CD4-positive, alpha-beta memory T cell (primary cell): ENCODE measurements around the gene TARS2. TPM values are rescaled to one million over a fixed set of nuclear protein-coding genes. Genes with fewer than 3 reads are reported as not detected.
A peak's percentile ranks its signal among the peaks of the same experiment; 100 is the strongest.

ENCODE experiments used
- CTCF ChIA-PET: fragments of 350-600 bp; sonication (Branson Sonifier 250); formaldehyde crosslinking; loops from one replicate; lab custom pipeline; 2021; ENCODE audit warnings: inconsistent platforms; ENCODE audit not compliant: partially characterized antibody; lab: Charles Lee
- POLR2A ChIA-PET: fragments of 350-600 bp; sonication (Branson Sonifier 250); formaldehyde crosslinking; loops from one replicate; lab custom pipeline; 2021; ENCODE audit not compliant: partially characterized antibody; lab: Charles Lee
- DNase-seq, 5 donors: peaks; one replicate each; pipeline versions ENCODE4 v3.0.0 to v3.0.0-alpha.2; 2020 to 2022; ENCODE audit warnings: mixed read lengths in 1 of 5
- H3K27ac ChIP-seq: one replicate; pipeline ENCODE4 v1.7.0; 2013; ENCODE audit warnings: low read depth, low read length
- H3K27me3 ChIP-seq: 2 replicates; pipeline ENCODE4 v1.7.0; 2013; ENCODE audit warnings: mild to moderate bottlenecking, low read length, moderate library complexity; ENCODE audit not compliant: insufficient read depth
- H3K36me3 ChIP-seq: 2 replicates; pipeline ENCODE4 v1.7.0; 2013; ENCODE audit warnings: mild to moderate bottlenecking, low read length, moderate library complexity; ENCODE audit not compliant: insufficient read depth
- H3K4me1 ChIP-seq: 2 replicates; pipeline ENCODE4 v1.7.0; 2013; ENCODE audit warnings: mild to moderate bottlenecking, low read length, moderate library complexity; ENCODE audit not compliant: insufficient read depth
- H3K4me3 ChIP-seq, 2 donors: one replicate each; pipeline ENCODE4 v1.7.0; 2013; ENCODE audit warnings: low read length in 2 of 2, mild to moderate bottlenecking in 1 of 2
- H3K9me3 ChIP-seq, 2 donors: one replicate each; pipeline ENCODE4 v1.7.0; 2013; ENCODE audit warnings: low read length in 2 of 2, control low read depth in 1 of 2; ENCODE audit not compliant: control insufficient read depth in 1 of 2
- H3K27ac Mint-ChIP-seq, 7 donors: one replicate each; pipeline ENCODE4 v1.8.0; 2020 to 2021; ENCODE audit warnings: mixed read lengths in 7 of 7, mild to moderate bottlenecking in 6 of 7, inconsistent platforms in 3 of 7, moderate library complexity in 3 of 7
- H3K27me3 Mint-ChIP-seq, 2 donors: one replicate each; pipeline ENCODE4 v1.8.0; 2020 to 2021; ENCODE audit warnings: mixed read lengths in 2 of 2
- H3K36me3 Mint-ChIP-seq, 2 donors: one replicate each; pipeline ENCODE4 v1.8.0; 2020 to 2021; ENCODE audit warnings: mixed read lengths in 2 of 2, inconsistent platforms in 1 of 2, mild to moderate bottlenecking in 1 of 2
- H3K4me1 Mint-ChIP-seq, 4 donors: one replicate each; pipeline ENCODE4 v1.8.0; 2020 to 2021; ENCODE audit warnings: mixed read lengths in 4 of 4, mild to moderate bottlenecking in 1 of 4
- H3K4me3 Mint-ChIP-seq, 8 donors: one replicate each; pipeline ENCODE4 v1.8.0; 2020 to 2021; ENCODE audit warnings: mixed read lengths in 8 of 8, mild to moderate bottlenecking in 7 of 8, moderate library complexity in 6 of 8, inconsistent platforms in 3 of 8
- H3K9me3 Mint-ChIP-seq, 8 donors: one replicate each; pipeline ENCODE4 v1.8.0; 2020 to 2021; ENCODE audit warnings: mixed read lengths in 8 of 8, mild to moderate bottlenecking in 5 of 8, inconsistent platforms in 3 of 8, moderate library complexity in 1 of 8
- intact Hi-C: fragments of 100-400 bp; cut with micrococcal nuclease; formaldehyde crosslinking; loops from one replicate; pipeline ENCODE4 v1.15.1; 2023
- polyA plus RNA-seq, 2 donors: library from polyadenylated mRNA; unstranded; fragments of 300-500 nt; fragmentation: Illumina TruSeq; gene quantifications; one replicate each; pipeline ENCODE4 v1.2.3, GENCODE V29; 2021
- total RNA-seq, 2 experiments: library from RNA; stranded (reverse); gene quantifications; one replicate each; pipeline ENCODE4 v1.2.3, GENCODE V29; 2021

The TARS2 gene
- total and polyA plus RNA-seq, 4 experiments from 2014 or later, result 23.5 to 35.4 (median 29.3) TPM

GRCh38 chr1:150535511-150536287 is 48.5 kb downstream of the TARS2 start:
- Histone ChIP-seq H3K4me3 (no peak overlapping the region), H3K4me1 (no peaks in the 10 kb centered on the region), H3K9me3 (no peaks in the 10 kb centered on the region), H3K27me3 (no peaks in the 10 kb centered on the region), H3K27ac (no peak overlapping the region), H3K36me3 (no peaks in the 10 kb centered on the region)
- Mint-ChIP-seq H3K4me1 (peaks cover 0 to 6% (median 4%) of the 10 kb centered on the region in 4 donors), H3K4me3 (no peak overlapping the region), H3K27me3 (peaks cover 0 to 6% of the 10 kb centered on the region in 2 donors), H3K9me3 (no peaks in the 10 kb centered on the region), H3K36me3 (no peaks in the 10 kb centered on the region), H3K27ac (peak overlapping the region in 1 of 7 donors; percentile 25)
- no peak for DNase-seq
- intact Hi-C loops, result no loop called here
- CTCF ChIA-PET, result interaction anchor here (1.0 to 1.6 kb wide), 2 partner anchors 70 kb away, joined by 4 to 5 read pairs; no protein-coding TSS in a partner anchor
- POLR2A ChIA-PET, result no interaction called here

- Mint-ChIP-seq H3K4me3 (no peak overlapping the region), H3K27ac (no peak overlapping the region), H3K4me1 (peaks cover 0 to 6% (median 4%) of the 10 kb centered on the region in 4 donors), H3K27me3 (peaks cover 0 to 6% of the 10 kb centered on the region in 2 donors), H3K9me3 (no peaks in the 10 kb centered on the region), H3K36me3 (no peaks in the 10 kb centered on the region)
- Histone ChIP-seq H3K36me3 (no peaks in the 10 kb centered on the region), H3K27me3 (no peaks in the 10 kb centered on the region), H3K4me1 (no peaks in the 10 kb centered on the region), H3K27ac (no peak overlapping the region), H3K4me3 (no peak overlapping the region), H3K9me3 (no peaks in the 10 kb centered on the region)
- intact Hi-C loops, result no loop called here
- CTCF ChIA-PET, result interaction anchor here (1.0 to 1.6 kb wide), 3 partner anchors 11 to 281 kb away, joined by 3 to 5 read pairs (median 4); no protein-coding TSS in a partner anchor
- POLR2A ChIA-PET, result interaction anchor here (0.6 kb wide), 1 partner anchor 27 kb away, joined by 4 read pairs; no protein-coding TSS in a partner anchor
- no peak for DNase-seq
These were observed 49.9 kb downstream of the TARS2 start for GRCh38 chr1:150536836-150537731.

GRCh38 chr1:150537732-150538684 is 50.8 kb downstream of the TARS2 start:
- no peak overlapping the region for H3K4me3 ChIP-seq
- H3K27ac ChIP-seq, result no peak overlapping the region
- H3K27me3 Mint-ChIP-seq, result peaks cover 0 to 6% of the 10 kb centered on the region in 2 donors
- POLR2A ChIA-PET, result no interaction called here
- no peaks in the 10 kb centered on the region for H3K27me3 ChIP-seq
- no peak overlapping the region for H3K4me3 Mint-ChIP-seq
- no peak overlapping the region for H3K27ac Mint-ChIP-seq
- no peaks in the 10 kb centered on the region for H3K9me3 Mint-ChIP-seq
- H3K36me3 Mint-ChIP-seq, result no peaks in the 10 kb centered on the region
- no peaks in the 10 kb centered on the region for H3K36me3 ChIP-seq
- CTCF ChIA-PET, result interaction anchor here (1.0 to 1.4 kb wide), 2 partner anchors 10 to 282 kb away, joined by 3 to 4 read pairs; no protein-coding TSS in a partner anchor
- intact Hi-C loops, result no loop called here
- no peaks in the 10 kb centered on the region for H3K4me1 Mint-ChIP-seq
- H3K4me1 ChIP-seq, result no peaks in the 10 kb centered on the region
- H3K9me3 ChIP-seq, result no peaks in the 10 kb centered on the region
- DNase-seq, result no peak

- Mint-ChIP-seq H3K27me3 (peaks cover 11 to 18% of the 10 kb centered on the region in 2 donors), H3K27ac (no peak overlapping the region), H3K9me3 (no peaks in the 10 kb centered on the region), H3K4me1 (peaks cover 3 to 4% (median 3%) of the 10 kb centered on the region in 4 donors), H3K4me3 (no peak overlapping the region), H3K36me3 (no peaks in the 10 kb centered on the region)
- ChIA-PET CTCF (no interaction called here), POLR2A (no interaction called here)
- DNase-seq, result no peak
- Histone ChIP-seq H3K27ac (no peak overlapping the region), H3K9me3 (no peaks in the 10 kb centered on the region), H3K4me3 (no peak overlapping the region), H3K4me1 (peaks cover 4% of the 10 kb centered on the region), H3K27me3 (no peaks in the 10 kb centered on the region), H3K36me3 (no peaks in the 10 kb centered on the region)
- intact Hi-C loops, result no loop called here
These were observed 56.4 kb downstream of the TARS2 start for GRCh38 chr1:150543500-150544143.

GRCh38 chr1:150544204-150544603 is 57.0 kb downstream of the TARS2 start:
- no peak for DNase-seq
- ChIA-PET POLR2A (no interaction called here), CTCF (no interaction called here)
- no peak overlapping the region for H3K4me3 ChIP-seq
- Mint-ChIP-seq H3K9me3 (no peaks in the 10 kb centered on the region), H3K4me1 (peaks cover 4 to 5% (median 4%) of the 10 kb centered on the region in 4 donors), H3K36me3 (no peaks in the 10 kb centered on the region), H3K27me3 (peaks cover 11 to 18% of the 10 kb centered on the region in 2 donors), H3K4me3 (no peak overlapping the region), H3K27ac (no peak overlapping the region)
- no peaks in the 10 kb centered on the region for H3K27me3 ChIP-seq
- H3K9me3 ChIP-seq, result no peaks in the 10 kb centered on the region
- H3K4me1 ChIP-seq, result peaks cover 5% of the 10 kb centered on the region
- no peaks in the 10 kb centered on the region for H3K36me3 ChIP-seq
- intact Hi-C loops, result no loop called here
- H3K27ac ChIP-seq, result no peak overlapping the region

- Histone ChIP-seq H3K9me3 (no peaks in the 10 kb centered on the region), H3K4me1 (peaks cover 7% of the 10 kb centered on the region), H3K4me3 (no peak overlapping the region), H3K27ac (no peak overlapping the region), H3K36me3 (no peaks in the 10 kb centered on the region), H3K27me3 (no peaks in the 10 kb centered on the region)
- POLR2A ChIA-PET, result interaction anchor here (0.9 kb wide), 1 partner anchor 15 kb away, joined by 3 read pairs; no protein-coding TSS in a partner anchor
- intact Hi-C loops, result no loop called here
- Mint-ChIP-seq H3K4me1 (peaks cover 4 to 9% (median 6%) of the 10 kb centered on the region in 4 donors), H3K27me3 (peaks cover 14 to 18% of the 10 kb centered on the region in 2 donors), H3K4me3 (no peak overlapping the region), H3K27ac (peak overlapping the region in 1 of 7 donors; percentile 23), H3K9me3 (no peaks in the 10 kb centered on the region), H3K36me3 (no peaks in the 10 kb centered on the region)
- CTCF ChIA-PET, result interaction anchor here (0.6 kb wide), 1 partner anchor 19 kb away, joined by 3 read pairs; no protein-coding TSS in a partner anchor
- DNase-seq, result no peak
These were observed 58.3 kb downstream of the TARS2 start for GRCh38 chr1:150545486-150546032.
